Heart left ventricle (tissue), 13 donors: ENCODE measurements around the gene CCDC197.

Experiments
- CTCF ChIP-seq, 12 donors: fragments of 200-600 bp; sonication (generic) in 4 of 12; IDR thresholded peaks; one replicate each; pipeline versions ENCODE4 v1.5.0 to v1.8.0; 2018 to 2022; ENCODE audit warnings: antibody characterized with exemption in 12 of 12, mild to moderate bottlenecking in 5 of 12
- POLR2A ChIP-seq, 2 donors: fragments of 450-650 bp; IDR thresholded peaks; one replicate each; pipeline ENCODE4 v1.6.1; 2017; ENCODE audit warnings: antibody characterized with exemption in 2 of 2, mild to moderate bottlenecking in 2 of 2, moderate library complexity in 2 of 2
- donor health status: ischemic (EF 13 %, LVEDD 7.1; RV severe dilation, severe dysfunction).
- donor health status: DM: no; HTN: yes; CAD: no.
- donor health status: DM: no; HTN: no; CAD: no.
- donor health status: ischemic (EF 25% LVEDD 6.9; RV normal size, moderate dysfunction).
- donor health status: ischemic (EF 25% LVEDD 5.7; RV mildly dilated, moderate dysfunction).
- donor health status: ischemic (EF 35%, LVEDD 5.7; RV mildly dilated, moderate dysfunction).
- donor health status: nonischemic (EF 11% LVEDD 7.7; RV severe dilation, severe dysfunction).
- donor health status: DM: yes; HTN: yes; CAD: no.
- donor health status: PGD.
- donor health status: ischemic (EF 29% LVEDD 5.4; RV normal size, mild dysfunction).
- donor health status: nonischemic (EF 23%, LVEDD 6.1; RV moderate dilation, normal function).

DNA sequence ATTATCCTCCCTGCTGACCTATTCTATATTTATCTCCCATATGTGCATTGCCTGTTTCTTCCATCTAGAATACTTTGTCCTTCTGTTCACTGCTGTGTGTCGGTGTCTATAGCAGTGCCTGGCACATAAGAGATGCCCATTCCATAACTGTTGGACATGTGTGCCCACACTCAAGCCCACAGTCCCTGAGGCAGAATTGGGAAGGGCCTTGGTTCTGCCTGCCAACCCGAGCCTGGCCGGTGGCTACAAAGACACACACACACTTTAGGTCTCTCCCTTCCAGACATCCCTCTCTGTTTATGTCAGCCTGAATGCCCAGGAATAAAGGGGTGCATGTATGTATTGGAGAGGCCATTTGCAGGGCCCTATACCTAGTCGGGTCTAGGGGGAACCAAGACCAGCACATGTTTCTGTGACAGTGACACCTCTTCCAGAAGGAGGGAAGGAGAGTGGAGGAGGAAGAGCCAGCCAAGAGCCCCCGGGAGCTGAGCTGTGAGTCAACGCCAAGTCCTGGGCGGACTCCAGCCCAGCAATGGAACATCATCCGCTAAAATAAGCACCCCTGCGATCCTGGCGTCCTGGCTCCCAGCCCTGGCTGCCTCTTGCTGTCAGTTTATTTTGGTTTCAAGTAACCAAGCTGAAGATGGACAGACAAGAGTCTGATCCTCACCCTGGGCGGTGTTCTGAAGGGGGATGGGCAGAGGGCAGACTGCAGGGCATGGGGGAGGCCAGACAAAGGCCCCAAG lies 16.5 kb upstream of the CCDC197 start:
- TF ChIP-seq CTCF (IDR thresholded peaks at IDR 0.05) (no peak), POLR2A (IDR thresholded peaks at IDR 0.05) (peak in 1 of 2 donors; percentile 14)
